SIG-M5 treated with dmso at 0.1 percent for 504 hours (cell line): ENCODE data around the gene PPIF.

Source experiments
- DNase-seq: peaks from one replicate; lab custom pipeline; 2025; ENCODE audit not compliant: unreplicated experiment; lab: John Stamatoyannopoulos, UW

The PPIF gene

GRCh38 chr10:79313320-79313719, 33.9 kb upstream of the PPIF start:
- no peak for DNase-seq

GRCh38 chr10:79313911-79314439, 33.3 kb upstream of the PPIF start:
- DNase-seq = no peak

DNA sequence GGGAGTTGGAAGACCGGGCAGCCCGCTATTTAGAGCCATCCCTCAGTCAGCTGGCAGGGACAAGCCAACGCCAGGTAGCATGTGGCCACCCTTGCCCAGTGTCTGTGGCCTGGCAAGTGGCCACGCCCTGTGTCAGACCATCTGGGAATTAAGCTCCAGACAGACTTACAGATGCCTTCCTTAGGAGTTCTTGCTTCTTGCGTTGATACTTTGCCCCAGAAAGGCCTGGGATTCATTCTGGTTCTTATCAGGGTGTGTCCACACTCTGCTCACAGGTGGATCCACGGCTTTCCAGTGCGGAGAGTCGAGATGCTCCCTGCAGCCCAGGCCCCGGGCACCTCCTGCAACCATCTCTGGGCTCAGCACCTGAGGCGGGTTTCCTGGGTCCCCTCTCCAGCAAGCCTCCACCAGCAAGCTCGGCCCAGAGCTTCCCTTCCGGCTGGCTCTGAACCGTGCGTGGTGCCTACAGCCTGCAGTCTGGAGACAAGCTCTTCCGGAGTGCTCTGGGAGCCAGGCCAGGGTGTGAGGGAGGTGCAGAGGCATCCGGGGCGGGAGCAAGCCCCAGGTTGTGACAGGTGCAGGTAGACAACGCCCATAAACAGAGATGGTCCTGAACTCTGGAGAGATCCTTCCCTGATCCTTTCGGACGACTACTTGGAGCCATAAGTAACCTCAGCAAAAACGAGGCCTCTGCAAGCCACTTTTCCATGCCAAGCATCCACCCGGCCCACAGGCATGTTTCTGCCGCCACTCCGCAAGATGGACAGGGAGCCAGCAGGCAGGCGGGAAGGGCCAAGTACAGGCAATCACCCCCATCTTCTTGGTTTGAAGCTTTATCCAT, 32.3 kb upstream of the PPIF start:
- no peak for DNase-seq

GRCh38 chr10:79315602-79315920, 31.7 kb upstream of the PPIF start:
- no peak for DNase-seq

DNA sequence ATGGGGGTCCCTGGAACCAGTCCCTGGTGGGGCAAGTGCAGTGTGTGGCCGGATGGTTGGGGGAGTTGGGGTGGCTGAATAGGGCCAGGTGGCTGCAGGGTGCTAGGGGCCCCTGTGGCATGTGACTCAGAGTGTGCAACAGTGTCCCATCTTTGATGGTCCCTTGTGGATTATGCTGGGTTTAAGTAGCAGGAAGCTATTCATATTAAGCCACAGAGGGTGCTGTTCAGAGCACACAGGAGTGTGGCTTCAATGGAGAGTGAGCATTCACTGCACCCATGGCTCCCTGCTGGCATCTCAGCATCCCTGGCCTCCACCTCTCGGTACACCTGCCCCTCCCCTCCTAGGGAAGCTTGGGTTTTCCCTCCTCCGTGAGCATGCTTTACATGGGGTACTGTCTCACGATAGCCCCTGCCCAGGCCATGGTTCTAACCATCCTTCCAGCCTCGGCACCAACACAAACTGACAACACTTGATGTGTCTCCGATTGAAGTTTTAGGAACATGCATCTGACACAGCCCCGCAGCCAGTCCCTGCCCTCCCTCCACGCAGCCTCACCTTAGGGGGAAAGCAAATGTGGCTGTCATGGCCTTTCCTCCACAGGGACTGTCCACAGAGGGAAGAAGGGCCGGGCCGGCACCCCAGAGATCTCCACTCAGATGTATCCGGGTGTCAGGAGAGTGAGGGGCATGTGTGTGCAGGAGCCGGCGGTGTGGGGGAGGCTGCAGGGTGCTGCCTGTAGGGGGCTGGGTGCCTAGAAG, 30.4 kb upstream of the PPIF start:
- peak; percentile 5 for DNase-seq

DNA sequence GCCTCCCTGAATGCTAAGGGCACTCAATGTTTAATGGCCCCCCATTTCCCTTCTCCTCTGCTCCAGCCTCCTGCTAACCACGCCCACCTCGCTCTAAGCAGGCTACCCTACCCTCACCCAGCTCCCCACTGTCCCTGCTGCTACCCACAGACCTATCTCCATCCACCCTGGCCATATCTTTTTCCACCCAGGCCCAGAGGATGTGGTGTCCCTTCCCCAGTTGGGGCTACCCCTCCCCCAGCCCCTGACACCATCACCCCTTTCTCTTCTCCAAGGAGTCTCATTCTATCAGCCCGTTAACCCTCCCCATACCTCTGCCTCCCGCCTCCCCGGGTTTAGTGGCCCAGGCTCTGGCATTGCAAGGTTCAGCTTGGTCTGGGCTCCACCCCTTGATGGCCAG, 28.9 kb upstream of the PPIF start:
- no peak for DNase-seq

DNA sequence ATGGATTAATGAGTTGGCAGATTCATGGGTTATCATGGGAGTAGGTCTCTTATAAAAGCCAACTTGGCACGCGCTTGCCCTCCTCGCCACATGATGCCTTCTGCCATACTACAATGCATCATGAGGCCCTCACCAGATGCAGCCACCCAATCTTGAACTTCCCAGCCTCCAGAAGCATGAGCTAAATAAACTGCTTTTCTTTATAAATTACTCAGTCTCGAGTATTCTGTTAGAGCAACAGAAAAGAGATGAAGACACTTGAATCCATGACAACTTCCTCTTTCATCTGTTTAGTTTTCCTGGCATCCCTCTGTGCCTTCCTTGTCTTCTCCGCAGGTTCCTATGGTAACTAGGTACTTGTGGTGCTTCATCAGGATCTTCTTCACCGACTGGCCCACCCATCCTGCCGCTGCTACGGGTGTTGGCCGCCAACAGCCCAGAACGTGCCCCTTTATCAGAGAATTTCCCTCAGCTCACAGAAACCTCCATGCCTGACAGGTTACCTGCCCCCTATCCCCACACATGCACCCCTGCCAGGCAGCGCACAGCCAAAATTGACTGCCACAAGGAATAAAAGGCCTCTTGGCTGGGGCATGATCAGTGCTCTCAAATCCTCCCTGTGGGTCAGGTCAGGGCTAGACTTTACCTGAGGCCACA, 28.0 kb upstream of the PPIF start:
- no peak for DNase-seq

DNA sequence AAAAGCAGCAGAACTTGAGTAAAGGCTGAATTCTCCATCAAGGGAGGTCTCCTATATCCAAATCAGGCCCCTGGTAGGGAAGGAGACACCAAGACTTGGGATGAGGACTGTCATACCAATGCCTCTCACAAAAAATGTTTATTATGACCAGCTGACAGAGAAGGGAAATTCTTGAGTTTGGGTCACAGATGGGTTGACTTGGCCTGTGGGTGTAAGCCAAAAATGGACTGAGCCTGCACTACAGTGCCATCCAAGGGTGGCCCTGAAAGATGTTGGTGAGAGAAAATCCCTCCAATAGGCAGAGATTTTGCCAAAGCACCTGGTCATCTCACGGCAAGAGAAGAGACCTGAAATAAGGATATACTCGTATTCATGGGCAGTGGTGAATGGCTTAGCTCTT, 27.0 kb upstream of the PPIF start:
- no peak for DNase-seq

- DNase-seq = peak; percentile 91
Measured at GRCh38 chr10:79320820-79321493, 26.3 kb upstream of the PPIF start.

- no peak for DNase-seq
Measured at GRCh38 chr10:79321494-79321882, 25.8 kb upstream of the PPIF start.

GRCh38 chr10:79321951-79322350, 25.3 kb upstream of the PPIF start:
- DNase-seq = no peak

- peak; percentile 84 for DNase-seq
Measured at GRCh38 chr10:79322616-79323543, 24.4 kb upstream of the PPIF start.

- no peak for DNase-seq
Measured at GRCh38 chr10:79323602-79324001, 23.7 kb upstream of the PPIF start.

DNA sequence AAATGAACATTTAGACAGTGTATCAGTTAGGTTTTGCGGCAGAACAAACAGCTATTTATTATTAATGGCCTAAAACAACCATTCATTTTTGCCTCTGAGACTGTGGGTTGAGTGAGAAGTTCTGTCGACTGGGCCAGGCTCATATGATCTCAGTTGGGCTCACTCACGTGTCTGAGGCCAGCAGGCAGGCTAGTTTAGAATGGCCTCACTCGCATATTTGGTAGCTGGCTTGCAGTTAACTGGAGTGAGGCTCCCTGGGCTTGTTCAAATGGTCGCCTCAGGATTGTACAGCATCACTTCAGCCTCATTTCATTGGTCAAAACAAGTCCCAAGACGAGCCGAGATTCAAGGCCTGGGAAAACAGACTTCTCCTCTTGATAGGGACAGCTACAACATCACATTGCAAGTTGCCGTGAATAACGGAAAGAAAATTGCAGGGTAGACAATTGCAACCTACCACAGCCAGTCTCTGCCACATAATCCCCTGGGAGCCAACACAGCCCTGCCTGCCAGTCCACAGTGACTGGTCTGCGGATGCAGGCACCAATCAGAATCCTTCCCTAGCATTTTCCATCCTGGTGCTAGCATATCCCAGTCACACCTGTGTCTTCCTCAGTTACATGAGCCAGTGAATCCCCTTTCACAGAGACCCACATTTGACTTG, 23.1 kb upstream of the PPIF start:
- DNase-seq = no peak

- DNase-seq = no peak
Measured at GRCh38 chr10:79326361-79327089, 20.7 kb upstream of the PPIF start.

GRCh38 chr10:79327090-79327457, 20.2 kb upstream of the PPIF start:
- no peak for DNase-seq

DNA sequence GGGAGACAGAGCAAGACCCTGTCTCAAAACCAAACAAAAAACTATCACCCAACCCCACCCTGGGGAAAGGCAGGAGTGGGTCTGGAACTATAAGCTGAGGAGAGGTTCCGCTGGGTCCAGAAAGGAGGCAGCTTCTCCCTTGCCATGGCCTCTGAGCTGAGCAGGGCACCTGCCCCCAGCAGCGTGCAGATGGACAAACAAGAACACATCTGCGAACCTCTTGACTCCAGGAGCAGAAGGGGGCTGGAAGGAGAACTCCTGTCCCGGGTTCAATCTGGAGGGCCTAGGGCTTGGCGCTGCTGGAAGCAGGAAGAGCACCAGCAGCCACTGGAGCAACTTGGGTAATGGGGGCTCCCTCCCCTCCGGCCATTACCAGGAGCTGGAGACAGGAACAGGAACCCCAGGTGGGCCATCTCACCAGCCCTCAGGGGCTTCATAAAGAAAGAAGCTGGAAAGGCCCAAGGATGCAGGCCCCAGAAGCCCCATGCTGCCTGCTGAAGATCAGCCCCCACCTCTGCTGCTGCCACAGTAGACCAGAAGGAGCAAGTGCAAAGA, 19.0 kb upstream of the PPIF start:
- DNase-seq = no peak

DNA sequence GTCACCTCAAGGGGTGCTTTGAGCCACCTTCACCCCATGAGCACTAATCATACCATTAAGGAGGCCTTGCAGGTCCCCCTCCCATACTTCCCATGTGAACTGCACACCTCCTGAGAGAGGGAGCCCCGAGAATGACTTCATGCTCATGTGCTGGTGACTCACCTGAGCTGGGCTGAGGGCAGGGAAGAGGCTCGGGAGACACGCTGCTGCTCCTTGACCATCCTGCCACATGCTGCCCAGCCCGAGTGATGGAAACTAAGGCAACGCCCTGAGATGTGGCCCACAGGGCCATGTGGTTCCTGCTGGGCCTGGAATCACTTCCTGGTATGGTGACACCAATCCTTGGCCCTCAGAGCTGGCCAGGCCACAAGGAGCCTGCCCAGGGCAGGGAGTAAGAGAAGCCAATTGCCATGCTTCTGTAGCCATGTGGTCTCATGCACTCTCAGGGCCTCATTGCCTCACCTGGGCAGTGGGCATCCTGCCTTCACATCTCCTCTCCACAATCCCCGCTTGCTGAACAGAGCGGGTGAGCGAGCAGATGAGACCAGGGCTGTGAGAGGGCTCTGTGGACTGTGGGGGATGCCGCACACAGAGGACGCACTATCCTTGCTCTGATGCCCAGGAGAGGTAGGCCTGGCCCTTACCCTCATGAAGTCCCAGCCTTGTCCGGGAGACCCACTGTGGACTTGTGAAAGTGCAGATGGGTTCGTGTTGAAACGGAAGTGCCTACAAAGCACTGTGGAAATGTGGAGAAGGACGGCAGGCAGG, 18.3 kb upstream of the PPIF start:
- DNase-seq = no peak
